Hematopoietic multipotent progenitor cell treated with erythropoietin and hydrocortisone succinate and interleukin-3 and kit ligand, for 8 days (in vitro differentiated cells): ENCODE data around the gene NACC2.

ENCODE experiments used
- DNase-seq: peaks from one replicate; pipeline ENCODE4 v3.0.0-alpha.2; 2015

Gene NACC2, protein sequence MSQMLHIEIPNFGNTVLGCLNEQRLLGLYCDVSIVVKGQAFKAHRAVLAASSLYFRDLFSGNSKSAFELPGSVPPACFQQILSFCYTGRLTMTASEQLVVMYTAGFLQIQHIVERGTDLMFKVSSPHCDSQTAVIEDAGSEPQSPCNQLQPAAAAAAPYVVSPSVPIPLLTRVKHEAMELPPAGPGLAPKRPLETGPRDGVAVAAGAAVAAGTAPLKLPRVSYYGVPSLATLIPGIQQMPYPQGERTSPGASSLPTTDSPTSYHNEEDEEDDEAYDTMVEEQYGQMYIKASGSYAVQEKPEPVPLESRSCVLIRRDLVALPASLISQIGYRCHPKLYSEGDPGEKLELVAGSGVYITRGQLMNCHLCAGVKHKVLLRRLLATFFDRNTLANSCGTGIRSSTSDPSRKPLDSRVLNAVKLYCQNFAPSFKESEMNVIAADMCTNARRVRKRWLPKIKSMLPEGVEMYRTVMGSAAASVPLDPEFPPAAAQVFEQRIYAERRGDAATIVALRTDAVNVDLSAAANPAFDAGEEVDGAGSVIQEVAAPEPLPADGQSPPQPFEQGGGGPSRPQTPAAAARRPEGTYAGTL

DNA sequence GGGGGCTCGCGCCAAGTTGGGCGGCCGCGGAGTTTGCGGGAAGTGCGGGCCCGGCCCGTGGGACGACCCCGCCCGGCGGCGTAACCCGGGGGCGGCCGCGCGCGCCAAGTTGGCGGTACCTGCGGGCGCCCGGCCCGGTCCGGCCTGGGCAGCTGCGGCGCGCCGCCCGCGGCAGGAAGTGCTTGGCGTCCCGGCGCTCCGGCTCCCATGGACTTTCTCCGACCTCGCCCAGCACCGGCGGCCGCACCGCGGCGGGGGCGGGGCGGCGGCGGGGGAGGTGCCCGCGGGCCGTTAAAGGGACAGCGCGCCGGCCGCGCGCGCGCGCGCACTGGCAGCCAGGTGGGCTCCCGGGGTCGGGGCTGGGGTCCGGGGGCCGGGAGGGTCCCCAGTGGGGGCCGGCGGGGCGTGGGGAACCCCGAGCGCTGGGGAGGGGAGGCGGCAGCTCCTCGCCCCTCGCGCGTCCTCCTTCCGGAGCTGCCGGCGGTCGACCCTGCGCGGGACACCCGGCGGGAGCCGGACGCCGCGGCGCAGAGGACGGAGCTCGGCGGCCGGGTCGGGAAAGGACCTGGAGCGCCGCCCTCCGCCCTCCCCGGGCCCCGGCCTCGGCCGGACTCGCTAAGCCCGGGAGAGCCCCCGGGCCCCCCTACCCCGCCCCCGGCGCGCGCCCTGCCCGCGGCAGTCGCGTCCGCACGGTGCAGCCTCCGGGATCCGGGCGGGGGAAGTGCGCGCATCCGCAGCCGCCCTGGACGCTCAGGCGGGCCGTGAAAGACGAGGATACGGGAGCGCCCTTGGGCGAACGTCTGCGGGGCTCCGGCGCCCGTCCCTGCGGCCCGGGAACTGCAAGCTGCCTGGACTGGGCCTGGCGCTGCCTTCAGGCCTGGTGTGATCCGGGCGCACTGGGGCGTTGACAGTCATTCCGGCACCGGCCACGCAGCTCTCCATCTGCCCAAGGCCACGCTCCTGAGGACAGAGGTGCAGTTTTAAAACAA lies at the start of gene NACC2:
Gene NACC2, minus strand, starts transcription at position 220 of the 989 bp plus-strand sequence. CDS start 44,768 bp downstream, outside the sequence.
- DNase-seq, result peak; percentile 62

DNA sequence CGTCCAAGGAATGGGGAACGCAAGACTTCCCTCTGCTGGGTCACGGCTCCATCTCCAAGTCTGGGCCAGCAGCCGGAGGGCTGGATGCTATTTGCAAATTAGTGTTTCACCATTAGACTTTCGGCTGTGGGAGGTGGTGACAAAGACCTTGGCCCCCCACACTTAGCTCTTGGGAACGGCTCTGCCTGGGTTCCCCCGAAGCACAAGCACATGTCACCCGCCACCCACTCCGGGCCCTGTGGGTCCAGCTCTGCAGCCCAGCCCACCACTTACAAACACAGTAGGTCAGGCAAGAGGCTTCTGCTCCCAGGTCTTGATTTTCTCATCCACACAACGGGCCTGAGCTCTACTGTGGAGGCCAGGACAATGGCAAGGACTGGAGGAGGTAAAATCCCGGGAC lies 49.4 kb upstream of the NACC2 start:
- no peak for DNase-seq

DNA sequence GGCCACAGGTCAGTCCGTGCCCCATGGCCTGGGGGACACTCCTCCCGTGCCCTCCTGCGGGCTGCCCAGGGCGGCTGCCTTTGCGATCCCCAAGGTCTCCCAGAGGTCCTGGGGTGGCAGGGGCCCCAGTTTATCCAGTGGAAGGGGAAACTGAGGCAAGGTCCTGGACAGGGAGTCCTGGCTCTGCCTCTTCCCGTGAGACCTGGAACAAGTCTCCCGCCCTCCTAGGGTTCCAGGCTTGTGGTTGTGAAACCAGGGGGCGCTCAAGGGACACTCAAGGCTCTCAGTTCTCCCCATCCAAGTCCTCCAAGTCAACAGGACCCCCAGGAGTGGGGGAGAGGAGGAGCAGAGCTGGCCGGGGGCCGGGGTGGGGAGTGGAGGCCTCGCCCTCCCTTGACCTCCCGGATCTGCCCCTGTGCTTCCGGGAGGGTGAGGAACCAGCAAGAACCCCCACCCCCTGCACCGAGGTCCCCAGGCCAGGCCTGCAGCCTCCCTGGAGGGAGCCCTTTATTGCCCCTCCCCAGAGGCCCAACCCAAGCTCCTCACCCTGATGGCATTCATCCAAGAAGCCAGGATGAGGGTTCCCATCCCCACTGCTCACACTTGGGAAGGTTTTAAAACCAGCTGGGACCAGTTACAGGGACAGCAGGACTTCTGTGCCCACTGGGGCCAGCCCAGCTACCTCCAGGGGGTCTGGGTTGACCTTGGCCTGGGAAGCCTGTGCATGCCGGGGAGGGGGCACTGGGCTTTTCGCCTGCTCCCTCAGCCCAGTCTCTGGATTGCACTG lies 48.3 kb upstream of the NACC2 start:
- DNase-seq, result peak; percentile 47

DNA sequence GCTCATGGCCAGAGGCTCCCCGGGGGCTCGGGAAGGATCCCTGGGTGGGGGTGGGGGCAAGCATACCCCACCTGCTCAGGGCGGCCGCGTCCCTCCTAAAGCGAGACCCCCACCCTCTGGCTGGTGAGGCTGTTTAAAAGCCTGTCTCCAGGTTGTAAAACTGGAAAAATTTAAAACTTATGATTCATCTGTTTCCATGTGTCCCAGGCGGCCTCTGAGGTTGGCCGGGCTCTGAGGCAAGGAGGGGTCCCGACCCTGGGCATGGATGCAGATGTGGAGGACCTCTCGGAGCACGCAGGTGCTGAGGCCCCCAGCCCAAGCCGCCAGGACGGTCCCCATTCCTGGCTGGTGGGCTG lies 47.7 kb upstream of the NACC2 start:
- DNase-seq, result no peak

DNA sequence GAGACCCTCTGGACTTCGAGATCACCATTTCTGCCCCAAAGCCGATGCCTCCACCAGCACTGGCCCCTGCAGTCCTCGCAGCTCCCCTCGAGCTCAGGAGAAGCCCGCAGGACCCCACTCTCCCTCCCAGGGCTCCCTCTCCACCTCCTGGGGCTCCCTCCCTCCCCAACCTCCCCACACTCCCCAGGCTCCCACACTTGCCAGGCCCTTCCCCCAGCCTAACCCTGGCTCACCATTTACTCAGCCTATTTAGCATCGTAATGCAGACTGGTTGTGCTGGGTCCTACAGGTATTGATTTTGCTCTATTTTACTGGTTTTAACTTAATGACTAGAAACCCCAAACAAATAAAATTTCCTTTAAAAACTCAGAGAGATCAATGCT lies 47.3 kb upstream of the NACC2 start:
- no peak for DNase-seq

DNA sequence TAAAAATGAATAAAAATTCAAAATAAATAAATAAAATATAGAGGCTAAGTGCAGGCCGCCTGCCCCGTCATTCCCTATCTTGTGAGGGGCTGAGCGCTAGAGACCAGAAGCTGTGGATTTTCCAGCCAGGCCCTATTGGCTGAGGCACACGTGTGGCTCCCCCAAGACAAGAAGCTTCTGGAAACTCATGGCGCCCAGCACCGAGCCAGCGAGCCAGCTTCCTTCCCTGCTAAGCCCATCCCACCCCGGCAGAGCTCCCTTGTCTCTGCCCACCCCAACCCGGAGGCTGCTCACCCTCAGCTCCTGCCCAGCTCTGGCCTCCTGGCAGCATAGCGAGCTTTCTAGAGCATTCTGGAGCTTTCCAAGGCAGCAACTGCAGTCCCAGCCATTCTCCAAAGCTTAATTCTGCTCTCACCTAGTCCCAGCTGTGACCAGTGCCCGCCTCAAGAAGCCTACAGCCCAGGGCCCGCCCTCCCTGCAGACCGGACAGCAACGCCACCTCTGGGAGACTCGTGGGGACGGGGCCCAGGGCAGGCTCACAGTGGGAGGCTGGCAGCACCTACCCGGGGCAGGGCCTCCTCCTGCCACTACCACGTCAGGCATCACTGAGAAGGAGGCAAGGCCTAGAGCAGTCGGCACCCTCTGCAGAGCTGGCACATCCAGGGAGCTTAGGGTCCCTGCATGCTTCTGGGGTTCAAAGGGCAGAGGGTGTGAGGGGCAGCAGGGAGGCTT lies 46.8 kb upstream of the NACC2 start:
- DNase-seq, result no peak

DNA sequence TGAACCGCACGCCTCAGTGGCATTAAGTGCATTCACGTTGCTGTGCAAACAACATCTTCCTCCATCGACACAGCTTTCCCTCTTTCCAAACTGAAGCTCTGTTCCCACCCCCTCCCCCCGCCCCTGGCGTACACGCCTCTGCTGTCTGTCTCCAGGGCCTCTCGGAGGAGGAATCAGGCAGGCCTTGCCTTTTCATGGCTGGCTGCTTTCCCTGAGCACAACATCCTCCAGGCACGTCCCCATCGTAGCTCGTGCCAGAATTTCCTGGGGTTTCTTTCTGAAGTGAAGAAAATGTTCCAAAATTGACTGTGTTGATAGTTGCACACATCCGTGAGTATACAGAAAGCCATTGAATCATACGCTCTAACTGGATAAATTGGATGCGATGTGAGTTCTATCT lies 45.9 kb upstream of the NACC2 start:
- DNase-seq, result no peak

DNA sequence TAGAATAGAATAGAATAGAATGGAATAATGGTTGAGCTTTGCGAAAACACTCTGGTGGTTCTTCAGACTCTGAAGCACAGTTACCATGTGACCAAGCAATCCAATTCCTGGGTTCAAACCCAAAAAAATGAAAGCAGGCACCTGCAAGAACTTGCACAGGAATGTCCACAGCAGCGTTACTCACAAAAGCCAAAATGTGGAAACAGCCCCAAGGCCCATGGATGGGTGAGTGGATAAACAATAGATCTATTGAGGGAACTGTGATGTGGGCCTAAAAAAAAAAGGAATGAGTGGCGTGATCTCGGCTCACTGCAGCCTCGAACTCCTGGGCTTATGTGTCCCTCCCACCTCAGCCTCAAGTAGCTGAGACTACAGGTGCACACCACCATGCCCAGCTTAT lies 45.0 kb upstream of the NACC2 start:
- no peak for DNase-seq

DNA sequence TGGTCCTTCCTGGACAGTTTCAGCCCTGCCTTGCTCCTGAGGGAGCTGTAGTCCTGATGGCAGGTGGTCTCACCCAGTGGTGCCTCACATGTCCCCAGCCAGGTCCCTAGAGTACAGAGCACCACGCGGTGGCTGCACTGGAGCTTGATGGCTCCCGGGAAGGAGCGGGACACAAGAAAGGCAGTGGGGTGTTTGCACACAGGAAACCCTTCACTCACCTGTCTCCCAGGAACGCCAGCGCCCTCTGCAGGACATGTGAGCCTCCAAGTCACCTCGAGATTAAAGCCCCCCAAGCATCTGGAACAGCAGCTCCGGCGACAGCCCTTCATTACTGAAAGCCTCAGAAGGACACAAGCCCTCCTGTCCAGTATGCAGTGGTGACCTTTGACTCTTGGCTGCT lies 43.5 kb upstream of the NACC2 start:
- peak; percentile 64 for DNase-seq

DNA sequence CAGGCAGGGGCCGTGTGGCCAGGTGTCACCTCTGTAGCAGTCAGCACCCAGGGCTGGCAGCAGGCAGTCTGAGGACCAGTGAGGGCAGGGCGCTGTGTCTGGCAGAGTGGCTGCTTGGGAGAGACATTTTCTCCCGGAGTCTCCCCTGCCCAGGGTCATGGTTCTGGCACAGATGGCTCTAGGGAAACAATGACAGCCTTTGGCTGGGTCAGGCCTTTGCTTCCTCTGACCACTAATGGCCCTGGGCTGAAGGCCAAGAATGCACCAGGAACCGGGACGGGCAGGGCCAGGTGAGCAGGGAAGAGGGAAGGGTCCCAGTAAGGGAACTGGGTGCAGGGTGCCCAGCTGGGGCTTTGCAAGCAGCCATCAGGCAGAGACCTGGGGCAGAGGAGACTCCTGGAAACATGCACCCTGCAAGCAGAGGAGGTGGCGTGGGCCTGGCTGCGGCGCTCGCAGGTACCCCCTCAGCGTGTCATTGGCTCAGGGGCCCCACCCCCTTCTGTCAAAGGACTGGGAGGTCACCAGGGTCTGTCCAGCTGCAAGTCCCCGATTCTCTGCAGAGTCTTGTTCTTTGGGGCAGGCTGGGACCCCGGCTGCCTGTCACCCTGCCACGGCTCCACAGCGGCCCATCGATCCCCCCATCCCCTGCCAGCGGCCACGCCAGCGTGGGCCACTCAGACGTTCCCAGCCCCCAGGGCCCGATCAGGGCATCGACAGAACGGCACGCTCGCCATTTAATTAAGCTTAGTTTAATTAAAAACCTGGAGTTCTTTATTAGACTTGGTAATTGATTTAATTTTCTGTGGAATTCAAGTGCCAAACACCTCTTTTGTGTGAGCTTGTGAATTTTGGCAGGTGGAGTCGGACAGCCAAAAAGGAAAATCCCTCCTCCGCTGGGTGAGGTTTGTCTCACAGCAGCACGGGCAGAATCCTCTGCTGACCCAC lies 42.5 kb upstream of the NACC2 start:
- no peak for DNase-seq

DNA sequence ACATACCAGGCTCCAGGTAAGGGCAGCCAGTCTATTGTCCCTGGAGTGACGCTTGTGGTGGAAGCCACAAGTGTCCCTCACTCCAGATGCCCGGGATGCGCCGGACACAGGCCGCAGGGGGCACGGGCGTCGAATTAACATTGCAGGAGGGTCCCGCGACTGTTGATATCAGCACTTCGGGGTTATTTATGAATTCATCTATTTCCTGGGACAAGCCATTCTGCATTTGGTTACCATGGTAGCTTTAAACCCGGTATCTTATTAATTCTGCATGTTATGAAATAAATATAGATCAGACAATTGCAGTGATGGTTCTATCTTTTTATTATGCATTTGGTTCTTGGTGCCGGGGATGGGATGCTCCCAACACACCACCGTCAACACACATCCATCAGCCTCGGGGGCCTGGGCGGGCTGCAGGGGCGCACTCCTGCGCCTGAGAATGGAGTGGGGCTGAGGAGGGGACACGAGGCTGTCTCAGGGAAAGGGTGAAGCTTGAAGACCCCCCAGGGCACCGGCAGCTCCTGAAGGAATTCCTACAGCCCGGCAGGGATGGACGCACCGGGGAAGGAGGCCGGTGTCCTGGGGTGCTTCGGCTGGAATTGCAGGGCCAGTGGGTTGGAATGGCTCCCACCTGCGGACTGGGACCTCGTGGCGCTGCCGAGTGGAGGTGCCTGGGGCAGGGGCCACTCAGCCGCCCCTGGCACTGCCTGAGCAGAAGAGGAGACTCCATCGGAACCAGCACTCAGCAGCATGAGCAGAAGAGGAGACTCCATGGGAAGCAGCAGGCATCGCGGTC lies 41.2 kb upstream of the NACC2 start:
- DNase-seq, result no peak

DNA sequence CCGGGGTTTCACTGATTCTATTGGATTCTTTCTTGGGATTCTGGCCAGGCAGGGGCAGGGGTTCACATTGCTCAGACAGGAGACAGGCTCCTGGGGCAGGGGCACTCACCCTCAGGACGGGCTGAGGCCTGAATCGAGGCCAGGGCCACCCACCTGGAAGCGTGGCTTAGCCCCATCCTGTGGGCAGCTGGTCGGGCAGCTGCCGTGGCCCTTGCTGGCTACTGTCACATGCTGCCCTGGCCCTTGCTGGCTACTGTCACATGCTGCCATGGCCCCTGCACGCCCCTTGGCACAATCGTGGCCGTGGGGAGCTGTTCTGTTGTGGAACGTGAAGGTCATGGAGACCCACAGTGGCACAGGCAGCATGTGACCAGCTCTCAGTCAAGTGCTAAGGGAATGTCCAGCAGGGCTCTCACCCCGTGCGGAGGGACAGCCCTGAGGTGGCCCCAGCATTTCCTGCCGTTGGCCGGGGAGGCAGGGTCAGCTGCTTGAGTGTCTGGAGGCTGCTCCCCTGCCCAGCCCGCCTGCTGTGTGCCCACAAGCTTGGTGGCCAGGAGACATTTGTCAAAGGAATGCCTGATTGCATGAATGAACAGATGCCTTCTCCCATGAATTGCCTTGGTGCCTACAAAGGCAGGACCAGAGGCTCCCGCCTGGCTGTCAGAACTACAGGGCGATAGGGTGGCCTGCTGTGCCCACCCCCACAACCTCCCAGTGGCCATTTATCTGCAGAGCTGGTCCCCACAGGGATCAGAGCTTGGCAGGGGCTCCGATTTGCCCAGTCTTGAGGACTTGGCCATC lies 40.4 kb upstream of the NACC2 start:
- no peak for DNase-seq

DNA sequence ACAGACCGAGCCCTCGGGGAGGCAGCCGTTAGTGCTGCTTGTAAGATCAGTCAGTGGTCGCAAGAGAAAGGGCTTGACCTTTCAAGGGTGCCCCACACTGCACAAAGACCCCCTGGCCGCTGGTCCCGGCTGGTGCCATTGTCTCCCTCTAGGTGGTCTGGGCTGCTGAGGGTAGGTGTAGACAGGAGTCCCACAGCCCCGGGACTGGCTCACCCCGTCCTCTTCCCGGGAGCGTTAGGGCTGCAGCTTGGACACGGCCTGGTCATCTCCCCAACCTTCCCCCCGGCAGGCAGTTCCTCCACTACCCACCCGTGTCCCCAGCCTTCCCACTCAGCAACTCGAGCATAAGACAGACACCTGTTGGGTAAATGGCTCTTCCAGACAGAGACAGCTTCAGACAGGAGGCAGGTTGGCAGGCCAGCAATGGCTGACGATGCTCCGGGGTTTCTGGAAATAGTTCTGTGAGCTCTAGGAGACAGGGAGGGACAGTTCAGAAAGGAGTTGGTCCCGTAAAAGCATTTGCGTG lies 38.9 kb upstream of the NACC2 start:
- DNase-seq, result no peak

DNA sequence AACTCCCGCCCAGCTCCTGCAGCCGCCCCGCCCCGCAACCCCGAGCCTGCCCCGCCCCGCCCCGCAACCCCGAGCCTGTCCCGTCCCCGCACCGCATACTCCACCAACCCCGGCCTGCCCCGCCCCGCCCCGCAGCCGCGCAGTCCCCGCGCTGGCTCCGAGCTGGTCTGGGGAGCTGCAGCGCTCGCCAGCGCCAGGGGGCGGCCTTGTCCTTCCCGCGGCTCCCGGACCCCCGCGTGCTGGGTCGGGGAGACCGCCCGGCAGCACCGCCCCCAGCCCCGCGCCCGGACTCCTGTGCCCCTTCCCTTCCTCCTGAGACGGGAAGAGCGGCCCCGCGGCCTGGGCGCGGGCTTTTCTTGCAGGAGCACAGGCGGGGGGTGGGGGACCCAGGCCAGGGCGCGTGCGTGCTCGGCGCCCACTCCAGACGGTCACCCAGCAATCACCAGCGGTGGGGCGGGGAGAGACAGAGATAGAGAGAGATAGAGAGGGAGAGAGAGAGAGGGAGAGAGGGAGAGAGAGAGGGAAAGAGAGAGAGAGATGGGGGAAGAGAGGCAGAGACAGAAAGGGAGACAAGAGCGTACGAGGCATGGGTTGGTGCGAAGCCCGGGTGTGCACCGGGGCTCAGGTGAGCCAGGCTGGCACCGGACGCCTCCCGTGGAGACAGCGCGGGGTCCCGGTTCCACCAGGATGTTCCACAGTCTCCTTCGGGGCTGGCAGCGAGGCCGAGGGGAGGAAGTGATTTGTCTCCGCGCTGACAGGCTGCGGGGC lies 38.3 kb upstream of the NACC2 start:
- no peak for DNase-seq

DNA sequence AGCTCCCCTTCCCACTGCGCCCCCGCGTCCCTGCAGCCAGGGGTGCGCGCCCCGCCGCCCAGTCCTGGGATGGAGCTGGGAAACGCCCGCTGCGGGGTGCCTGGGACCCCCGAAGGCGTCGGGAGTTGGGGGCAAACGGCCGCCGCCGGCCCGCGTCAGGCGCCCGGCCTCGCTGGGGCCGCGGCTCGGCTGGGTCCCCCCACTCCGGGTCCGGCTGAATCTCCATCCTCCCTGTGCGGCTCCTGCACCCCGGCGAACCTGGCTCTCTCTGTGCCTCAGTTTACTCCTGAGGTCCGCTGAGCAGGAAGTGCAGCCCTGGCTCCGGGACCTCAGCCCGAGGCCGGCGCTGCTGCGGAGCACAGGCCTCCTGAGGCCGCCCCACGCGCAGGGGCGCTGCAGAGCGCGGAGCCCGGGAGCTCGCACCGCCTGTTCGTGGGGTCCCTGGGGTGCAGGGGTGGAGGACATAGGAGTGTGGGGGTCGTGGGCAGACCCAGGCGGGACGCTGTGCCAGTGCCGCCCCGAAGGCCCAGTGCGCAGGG lies 37.5 kb upstream of the NACC2 start:
- no peak for DNase-seq

DNA sequence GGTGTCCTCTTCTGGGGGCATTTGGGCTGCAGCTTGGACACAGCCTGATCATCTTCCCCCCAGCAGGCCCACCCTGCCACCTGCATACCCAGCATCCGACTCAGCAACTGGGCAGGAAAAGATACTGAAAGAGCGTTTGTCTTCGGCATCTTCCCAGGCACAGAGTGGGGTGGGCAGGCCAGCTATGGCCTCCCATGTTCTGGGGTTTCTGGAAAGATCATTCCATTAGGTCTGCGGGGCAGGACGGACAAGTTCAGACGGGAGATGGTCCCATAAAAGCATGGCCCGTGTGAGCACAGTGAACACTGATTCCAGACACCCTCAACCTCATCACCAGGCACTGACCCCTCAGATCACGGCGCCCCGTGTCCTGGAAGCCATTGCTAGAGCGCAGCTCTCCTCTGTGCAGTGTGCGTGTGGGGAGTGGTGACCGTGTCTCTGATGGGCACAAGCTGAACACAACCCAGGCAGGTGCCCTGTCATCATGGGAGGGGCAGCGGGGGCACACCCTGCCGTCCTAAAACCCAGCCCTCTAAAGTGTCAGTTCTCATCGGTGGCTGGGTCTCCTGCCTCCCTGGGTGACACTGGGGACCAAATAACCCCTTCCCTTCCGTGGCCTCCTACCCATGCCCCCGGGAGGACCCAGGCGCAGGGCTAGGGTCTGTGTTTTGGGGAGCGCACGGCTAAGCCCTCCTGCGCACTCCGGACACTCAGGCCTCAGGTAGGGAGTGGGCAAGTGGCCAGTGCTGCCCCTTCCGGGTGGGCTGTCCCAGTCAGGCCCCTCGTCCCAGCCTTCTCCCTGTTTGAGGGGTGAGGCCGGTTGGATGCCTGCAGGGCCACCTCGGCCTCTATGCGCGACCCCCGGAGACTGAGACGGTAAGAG lies 36.8 kb upstream of the NACC2 start:
- DNase-seq, result no peak

DNA sequence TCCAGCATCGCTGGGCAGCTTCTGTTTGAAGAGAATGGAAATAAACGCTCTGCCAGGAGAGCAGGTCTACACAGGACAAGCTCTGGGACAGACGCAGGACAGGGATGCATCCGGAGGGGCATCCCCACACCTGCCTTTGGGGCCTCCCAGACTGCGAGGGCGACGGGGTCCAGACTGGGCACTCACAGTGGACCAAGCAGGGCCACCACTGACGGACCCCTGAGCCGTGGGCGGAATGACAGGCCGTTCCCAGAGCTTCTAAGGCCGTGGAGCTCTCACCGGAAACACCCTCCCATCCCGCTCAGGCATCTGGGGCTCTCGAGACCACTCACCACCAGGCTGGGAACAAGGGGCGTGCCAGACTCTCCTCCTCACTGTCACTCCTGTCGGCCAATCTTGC lies 34.1 kb upstream of the NACC2 start:
- DNase-seq, result no peak
